HT1080 (cell line): ENCODE results near the gene GNAS-AS1. TPM values are rescaled to one million over a fixed set of nuclear protein-coding genes. Genes with fewer than 3 reads are reported as not detected.

Experiments
- DNase-seq: peaks from one replicate; pipeline ENCODE4 v3.0.0-alpha.2; 2015; ENCODE audit warnings: low read depth
- total RNA-seq: library from RNA; depleted of rRNA; stranded (reverse); fragments of >200 nt; shearing (Covaris generic); gene quantifications from 2 replicates; pipeline ENCODE4 v1.2.3, GENCODE V29; 2014

GNAS-AS1 gene
- total RNA-seq, 1 experiment from 2014 or later: 5.0 TPM

DNA sequence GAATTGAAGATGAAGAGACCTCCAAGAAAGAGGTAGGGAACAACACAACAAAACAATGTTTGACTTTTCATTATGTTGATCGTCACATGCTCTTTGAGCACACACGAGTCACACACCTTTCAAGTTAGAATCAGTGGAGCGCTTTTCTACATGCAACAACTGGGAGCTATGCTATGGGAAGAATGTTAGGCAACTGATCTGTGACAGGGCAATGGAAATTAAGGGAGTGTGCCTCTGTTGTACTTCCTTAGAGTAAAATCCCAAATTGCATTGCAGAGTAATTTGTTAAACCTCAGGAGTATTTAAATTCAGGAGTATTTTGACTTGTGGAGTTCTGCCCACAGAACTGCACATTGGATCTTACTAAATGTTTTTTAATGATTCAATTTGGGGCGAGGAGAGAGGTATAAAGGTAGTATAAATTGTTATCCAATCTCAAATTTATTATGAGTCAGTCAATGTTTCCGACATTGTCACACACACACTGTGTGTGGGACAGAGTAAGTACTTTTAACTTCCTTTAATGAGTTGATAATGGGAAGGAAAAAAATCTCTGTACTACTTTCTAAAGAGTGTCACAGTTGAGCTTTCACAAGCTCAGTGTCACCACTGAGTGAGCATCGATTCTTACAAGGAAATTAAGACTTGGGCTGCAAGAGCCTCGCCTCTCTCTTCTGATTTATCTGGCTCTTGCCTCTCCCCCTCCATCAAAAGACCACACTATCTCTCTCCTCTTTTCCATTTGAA, 12.5 kb upstream of the GNAS-AS1 start:
- no peak for DNase-seq

DNA sequence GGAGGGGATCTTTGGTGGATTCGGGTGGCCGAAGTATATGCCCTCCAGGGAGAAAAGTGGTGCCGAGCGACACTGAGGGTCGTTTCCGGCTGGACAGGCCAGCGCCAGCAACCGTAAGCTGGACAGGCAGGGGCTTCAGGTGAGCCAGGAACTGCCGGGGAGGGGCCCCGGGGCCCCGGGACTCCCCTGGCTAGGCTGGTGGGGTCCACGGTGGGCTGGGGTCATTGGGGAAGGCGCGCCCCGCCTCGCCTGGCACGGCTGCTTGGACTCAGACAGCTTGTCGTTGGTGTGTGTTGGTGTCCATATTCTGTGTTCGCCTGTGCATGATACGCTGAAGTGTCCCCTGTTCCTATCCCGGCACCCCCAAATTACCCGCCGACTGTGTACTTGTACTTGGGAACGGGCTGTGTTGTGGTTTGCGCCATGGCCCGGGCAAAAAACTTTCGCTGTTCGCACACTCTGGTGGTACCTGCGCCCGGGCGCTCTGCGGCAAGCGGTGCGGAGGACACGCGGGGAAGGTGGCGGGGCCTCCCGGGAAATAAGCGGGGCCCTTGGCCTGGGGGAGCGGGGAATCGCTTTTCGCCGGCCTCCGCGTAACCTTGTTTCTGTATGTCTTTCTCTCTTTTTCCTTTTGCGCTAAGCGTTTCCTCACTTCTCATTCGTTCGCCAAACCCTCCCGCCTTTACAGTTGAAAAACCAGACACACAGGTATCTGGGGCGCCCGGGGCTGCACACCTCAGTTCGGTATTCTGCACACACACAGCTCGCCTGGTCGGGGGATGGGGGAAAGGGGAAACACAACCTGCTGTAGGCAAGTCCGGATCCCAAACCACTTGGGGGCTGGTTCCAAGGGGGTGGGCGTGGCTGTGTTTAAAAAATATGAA, 5.0 kb upstream of the GNAS-AS1 start:
- DNase-seq: no peak

DNA sequence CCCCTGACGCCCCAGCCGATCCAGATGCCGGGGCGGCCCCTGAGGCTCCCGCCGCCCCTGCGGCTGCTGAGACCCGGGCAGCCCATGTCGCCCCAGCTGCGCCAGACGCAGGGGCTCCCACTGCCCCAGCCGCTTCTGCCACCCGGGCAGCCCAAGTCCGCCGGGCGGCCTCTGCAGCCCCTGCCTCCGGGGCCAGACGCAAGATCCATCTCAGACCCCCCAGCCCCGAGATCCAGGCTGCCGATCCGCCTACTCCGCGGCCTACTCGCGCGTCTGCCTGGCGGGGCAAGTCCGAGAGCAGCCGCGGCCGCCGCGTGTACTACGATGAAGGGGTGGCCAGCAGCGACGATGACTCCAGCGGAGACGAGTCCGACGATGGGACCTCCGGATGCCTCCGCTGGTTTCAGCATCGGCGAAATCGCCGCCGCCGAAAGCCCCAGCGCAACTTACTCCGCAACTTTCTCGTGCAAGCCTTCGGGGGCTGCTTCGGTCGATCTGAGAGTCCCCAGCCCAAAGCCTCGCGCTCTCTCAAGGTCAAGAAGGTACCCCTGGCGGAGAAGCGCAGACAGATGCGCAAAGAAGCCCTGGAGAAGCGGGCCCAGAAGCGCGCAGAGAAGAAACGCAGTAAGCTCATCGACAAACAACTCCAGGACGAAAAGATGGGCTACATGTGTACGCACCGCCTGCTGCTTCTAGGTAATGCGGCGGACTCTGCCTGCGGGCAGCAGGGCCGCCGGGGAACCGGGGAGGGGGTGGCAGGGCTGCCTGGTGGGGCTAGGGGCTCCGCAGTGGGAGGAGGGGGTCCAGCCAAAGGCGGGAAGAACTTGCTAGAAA, 4.2 kb upstream of the GNAS-AS1 start:
- DNase-seq: no peak

DNA sequence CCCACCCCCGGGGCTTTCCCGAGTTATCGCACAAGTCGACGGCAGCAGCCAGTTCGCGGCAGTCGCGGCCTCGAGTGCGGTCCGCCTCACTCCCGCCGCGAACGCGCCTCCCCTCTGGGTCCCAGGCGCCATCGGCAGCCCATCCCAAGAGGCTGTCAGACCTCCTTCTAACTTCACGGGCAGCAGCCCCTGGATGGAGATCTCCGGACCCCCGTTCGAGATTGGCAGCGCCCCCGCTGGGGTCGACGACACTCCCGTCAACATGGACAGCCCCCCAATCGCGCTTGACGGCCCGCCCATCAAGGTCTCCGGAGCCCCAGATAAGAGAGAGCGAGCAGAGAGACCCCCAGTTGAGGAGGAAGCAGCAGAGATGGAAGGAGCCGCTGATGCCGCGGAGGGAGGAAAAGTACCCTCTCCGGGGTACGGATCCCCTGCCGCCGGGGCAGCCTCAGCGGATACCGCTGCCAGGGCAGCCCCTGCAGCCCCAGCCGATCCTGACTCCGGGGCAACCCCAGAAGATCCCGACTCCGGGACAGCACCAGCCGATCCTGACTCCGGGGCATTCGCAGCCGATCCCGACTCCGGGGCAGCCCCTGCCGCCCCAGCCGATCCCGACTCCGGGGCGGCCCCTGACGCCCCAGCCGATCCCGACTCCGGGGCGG, 3.4 kb upstream of the GNAS-AS1 start:
- DNase-seq: no peak

DNA sequence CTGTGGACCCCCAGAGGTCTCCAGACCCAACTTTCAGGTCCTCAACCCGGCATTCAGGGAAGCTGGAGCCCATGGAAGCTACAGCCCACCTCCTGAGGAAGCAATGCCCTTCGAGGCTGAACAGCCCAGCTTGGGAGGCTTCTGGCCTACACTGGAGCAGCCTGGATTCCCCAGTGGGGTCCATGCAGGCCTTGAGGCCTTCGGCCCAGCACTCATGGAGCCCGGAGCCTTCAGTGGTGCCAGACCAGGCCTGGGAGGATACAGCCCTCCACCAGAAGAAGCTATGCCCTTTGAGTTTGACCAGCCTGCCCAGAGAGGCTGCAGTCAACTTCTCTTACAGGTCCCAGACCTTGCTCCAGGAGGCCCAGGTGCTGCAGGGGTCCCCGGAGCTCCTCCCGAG, 2.8 kb upstream of the GNAS-AS1 start:
- no peak for DNase-seq

DNA sequence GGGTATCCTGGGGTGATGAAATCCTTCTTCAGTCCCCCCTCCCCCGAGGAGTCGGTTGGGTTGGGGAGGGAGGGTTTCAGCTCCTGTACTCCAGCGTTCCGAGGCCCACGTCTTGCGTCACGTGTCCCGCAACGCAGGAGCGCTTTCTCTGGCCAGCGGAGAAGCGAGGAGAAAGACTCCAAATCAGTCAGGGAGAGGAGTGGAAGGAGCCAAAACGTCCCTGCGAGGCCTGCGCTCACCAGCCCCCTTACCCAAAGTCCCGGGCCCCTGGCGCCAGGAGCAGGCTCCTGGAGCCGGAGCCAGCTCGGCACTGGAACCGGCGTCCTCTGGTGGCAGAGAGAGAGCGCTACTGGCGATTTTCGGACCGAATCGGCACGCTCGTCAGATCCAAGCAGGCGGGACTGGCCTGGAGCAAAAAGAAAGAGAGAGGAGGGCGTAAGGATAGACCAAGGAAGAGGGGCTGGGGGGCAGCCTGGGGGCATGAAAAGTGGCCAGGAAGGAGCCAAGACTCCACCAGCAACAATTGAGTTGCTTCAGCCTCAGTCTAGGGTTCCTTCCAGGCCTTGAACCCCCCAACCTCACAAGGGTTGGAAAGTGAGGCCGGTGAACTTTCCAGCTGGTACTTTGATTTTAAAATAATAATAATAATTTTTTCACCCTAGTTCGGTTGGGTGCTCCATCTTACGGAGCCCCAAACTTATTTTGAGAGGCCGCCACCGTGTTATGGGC, 2.0 kb upstream of the GNAS-AS1 start, which contains the start of gene GNAS:
GNAS (plus strand) TSS at position 174 of the 729 bp plus-strand sequence.
- no peak for DNase-seq

DNA sequence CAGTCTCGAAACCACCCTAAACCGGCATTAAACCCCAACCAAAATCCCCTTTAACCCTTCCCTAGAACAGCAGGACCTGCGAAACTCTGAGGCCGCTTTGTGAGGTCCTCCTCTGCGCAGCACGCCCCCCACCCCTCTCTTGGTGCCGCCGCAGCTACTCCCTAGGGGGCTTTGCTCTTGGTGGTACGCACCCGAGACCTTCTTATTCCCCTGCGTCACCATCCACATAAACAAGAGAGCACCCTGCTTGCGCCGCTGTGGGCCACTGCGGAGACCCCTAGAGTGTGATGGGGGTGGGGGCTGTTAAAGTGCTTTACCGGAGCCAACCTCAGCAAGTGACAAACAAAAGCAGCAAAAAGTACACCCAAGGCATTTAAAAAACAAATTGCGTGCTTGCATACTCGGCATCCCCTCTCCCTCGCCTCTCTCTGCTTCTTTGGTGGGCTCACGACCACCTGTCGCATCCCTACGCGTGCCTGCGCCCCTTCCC, 1.3 kb upstream of the GNAS-AS1 start:
- no peak for DNase-seq

DNA sequence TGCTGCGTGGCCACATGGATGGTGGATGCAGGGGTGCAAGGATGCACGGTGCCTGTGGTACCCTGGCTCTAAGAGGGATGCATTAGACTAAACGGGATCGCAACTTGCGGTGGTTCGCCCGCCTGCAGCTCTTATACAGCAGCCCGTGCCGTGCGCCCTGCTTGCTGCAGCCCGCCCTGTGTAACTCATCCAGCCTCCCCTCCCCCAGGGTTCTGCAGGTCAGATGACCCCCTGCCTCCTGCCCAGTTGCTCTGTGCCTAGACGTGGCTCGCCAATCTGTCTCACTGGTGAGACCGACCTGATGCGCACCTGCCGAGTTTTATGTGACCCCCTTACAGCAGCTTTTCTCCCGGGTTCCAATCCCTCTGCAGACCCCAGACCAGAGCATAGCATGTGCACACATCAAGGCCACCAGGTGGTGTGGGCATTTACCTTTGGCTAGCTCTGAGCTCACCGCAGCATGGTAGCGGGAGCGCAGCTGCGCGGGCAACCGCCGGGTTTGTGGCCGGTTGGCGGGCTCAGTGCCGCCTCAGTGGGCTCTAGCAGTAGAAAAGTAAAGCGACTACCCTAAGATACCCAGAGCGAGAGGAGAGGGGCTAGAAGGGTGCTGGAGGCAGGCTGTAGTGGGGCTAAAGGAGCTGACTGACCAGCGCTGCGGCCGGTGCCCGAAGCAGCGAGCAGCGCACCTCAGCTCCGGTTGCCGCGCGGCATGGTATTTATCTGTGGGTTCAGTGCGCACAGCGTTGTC, 693 bp upstream of the GNAS-AS1 start:
- no peak for DNase-seq

DNA sequence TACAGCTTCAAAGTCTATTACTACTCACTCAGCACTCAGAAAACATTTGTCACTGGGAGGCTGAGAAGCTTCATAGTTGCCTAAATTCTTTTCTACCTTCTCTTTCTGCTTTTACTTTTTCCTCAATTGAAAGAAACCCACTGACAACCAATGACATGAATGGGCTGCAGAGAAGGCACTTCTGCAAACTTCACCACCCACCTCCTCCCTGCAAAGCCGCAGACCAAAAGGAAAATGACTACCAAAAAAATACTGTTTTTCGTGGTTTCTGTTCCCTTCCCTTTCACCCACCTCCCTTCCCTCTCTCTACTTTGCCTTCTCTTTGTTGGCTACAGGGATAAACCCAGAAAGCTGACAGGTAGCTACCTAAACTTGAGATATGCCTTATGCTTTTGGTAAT, 3.2 kb downstream of the GNAS-AS1 start:
- DNase-seq: no peak

DNA sequence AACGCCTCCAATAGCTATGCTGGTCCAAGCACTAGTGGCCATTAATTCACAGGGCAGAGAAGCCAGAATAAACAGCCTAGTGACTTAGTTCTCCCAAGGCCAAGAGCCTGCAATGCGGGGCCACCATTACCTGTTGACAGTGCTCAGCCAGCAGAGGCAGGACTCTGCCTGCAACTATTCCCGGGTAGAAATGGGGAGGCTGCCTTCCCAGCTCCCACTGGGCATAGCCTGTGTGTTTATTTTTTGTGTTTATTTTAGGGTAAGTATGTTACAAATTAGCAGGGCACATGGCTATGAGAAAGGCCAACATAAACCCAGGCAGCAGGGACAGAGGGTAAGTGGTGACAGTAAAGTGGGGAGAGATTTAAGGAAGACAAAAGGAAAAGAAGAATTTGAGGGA, 5.0 kb downstream of the GNAS-AS1 start:
- DNase-seq: no peak

DNA sequence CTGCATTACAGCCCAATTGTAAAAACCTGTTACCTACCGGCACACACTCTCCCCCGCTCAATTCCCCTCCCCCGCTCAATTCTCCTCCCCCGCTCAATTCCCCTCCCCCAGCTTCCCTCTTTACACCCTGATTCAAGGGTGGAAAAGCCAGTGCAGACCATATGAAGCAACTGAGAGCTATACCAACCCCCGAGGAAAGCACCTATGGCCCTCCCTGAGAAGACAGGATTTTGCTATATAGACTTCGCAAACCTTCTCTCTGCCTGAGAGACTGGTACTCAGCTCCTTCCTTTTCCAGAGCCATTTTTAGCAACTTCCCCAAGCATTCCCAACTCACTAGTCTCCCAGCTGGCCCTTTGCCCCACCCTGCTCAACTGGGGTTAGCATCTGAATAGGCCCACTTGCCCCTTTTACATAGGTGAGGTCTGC, 7.6 kb downstream of the GNAS-AS1 start:
- no peak for DNase-seq

DNA sequence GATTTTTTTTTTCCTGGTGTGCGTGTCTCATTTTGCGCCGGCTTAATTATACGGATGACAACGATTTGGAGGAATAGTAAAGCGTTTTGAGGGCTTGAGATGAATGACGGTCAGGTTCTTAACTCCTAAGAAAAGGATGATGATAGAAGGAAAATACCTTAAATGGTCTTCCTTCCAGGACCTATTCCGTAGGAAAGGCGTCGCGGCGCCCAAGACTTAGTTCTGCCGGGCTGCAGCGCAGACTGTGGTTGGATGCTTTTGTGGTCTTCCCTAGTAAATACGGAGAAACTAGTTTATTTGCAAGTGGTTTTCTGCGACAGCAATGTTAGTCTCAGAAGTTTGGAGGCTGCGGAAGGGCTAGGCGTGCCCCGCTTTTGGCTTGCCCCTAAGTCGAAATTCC, 8.4 kb downstream of the GNAS-AS1 start:
- no peak for DNase-seq

DNA sequence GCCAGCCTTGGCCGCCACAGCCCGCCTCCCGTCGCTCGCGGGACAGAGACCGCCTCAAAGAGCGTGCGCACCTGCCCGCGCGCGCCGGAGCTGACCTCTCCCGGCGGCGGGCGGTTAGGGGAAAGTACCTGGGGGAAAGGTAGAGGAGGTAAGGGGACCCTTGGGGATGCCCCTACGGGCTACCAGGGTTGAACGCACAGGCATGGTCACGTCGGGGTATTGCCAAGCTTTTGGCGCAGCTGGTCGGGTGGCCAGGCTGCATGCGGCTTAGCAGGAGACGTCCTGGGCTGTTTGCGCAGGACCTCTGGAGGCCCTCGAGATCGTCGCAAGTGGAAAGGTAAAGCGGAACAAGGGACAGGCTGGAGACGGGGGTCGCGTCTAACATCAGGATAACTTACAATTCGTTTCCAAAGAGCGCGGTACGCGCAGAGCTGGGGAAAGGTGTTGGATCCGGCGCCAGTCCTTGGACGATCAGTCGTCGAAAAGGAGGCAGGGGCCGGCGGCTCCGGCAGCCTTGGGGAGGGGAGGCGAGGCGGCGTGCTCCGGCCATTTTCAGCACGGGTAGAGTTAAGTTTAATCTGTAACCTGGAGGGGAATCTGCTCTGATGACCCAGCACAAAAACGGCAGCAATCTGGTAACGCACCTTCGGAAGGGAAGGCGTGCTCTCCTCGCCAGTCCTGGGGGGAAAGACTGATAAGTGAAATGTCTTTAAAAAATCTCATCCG, 9.0 kb downstream of the GNAS-AS1 start:
- DNase-seq: no peak

DNA sequence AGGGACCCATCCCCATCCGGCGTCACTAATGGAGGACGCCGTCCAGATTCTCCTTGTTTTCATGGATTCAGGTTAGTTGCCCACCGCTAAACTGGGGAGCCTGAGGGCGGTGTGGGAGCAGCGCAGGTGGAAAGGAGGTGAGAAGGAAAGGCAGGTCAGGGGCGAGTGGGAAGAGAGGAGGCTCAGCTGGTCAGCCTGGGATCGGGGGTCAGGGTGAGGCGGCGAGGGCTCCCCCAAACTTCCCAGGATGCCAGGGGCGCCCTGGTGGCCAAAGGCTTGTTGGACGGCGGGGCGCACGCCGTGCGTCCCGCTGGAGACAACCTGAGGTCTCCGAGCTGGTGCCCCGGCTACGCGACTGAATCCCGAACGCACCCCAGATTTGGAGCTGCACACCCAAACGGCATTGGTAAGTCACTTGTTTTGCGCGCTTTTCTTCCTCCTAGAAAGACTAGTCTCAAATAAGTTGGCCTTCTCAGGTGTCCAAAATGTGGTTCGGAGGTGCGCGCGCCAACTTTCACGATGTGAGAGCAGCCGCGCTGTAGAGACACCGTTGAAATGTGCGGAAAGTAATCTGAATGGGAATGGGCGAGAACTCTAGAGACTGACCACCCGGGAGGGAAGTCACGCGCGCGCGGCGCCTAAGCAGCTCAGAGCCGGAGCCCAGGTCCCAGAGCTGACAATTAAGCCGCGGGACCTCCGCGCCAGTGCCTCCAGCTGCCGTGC, 9.7 kb downstream of the GNAS-AS1 start:
- DNase-seq: no peak

DNA sequence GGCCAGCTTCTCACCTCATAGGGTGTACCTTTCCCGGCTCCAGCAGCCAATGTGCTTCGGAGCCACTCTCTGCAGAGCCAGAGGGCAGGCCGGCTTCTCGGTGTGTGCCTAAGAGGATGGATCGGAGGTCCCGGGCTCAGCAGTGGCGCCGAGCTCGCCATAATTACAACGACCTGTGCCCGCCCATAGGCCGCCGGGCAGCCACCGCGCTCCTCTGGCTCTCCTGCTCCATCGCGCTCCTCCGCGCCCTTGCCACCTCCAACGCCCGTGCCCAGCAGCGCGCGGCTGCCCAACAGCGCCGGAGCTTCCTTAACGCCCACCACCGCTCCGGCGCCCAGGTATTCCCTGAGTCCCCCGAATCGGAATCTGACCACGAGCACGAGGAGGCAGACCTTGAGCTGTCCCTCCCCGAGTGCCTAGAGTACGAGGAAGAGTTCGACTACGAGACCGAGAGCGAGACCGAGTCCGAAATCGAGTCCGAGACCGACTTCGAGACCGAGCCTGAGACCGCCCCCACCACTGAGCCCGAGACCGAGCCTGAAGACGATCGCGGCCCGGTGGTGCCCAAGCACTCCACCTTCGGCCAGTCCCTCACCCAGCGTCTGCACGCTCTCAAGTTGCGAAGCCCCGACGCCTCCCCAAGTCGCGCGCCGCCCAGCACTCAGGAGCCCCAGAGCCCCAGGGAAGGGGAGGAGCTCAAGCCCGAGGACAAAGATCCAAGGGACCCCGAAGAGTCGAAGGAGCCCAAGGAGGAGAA, 10.5 kb downstream of the GNAS-AS1 start:
- DNase-seq: no peak

DNA sequence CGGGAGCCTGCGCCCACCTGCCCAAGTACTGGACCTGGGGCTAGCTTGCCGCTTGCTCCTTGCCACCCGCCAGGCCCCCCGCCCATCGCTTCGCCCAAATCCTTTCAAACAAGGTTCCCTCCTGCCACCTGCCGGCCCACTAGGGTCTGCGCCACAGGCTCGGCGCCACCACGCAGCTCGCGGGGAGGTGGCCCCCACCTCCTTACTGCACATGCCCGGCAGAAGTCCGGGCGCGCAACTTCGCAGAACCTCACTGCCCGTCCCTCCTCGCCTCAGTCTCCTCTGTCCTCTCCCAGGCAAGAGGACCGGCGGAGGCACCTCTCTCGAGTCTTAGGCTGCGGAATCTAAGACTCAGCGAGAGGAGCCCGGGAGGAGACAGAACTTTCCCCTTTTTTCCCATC, 11.2 kb downstream of the GNAS-AS1 start:
- DNase-seq: no peak

DNA sequence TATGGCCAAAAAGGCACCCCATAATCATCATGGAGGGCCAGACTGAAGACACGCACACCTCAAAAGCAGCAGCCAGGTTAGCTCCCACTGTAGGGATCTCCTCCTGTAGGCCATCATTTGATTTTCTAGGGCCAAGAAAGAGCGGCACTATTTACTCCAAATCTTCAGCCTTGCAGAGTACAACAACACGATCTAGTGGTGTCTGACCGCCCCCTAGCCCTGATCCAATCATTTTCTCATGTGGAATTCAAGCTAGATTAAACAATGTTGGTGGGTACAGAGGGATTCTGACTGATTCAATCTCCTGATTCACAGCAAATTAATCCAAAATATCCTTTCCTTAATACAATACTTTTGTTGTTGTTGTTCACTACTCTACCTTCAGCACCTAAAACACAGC, 12.5 kb downstream of the GNAS-AS1 start:
- no peak for DNase-seq
